ENCODE results near the gene TPCN1. TPM values are rescaled to one million over a fixed set of nuclear protein-coding genes. Genes with fewer than 3 reads are reported as not detected.
A peak's percentile ranks its signal among the peaks of the same experiment; 100 is the strongest.
"Not testable (repeated sequence)": the region's sequence is repeated elsewhere in the genome, so short reads cannot be mapped to it uniquely, and the experiment has no call there.

Gene TPCN1
- total and polyA plus RNA-seq, 2 donors = 19.3 to 39.3 TPM

DNA sequence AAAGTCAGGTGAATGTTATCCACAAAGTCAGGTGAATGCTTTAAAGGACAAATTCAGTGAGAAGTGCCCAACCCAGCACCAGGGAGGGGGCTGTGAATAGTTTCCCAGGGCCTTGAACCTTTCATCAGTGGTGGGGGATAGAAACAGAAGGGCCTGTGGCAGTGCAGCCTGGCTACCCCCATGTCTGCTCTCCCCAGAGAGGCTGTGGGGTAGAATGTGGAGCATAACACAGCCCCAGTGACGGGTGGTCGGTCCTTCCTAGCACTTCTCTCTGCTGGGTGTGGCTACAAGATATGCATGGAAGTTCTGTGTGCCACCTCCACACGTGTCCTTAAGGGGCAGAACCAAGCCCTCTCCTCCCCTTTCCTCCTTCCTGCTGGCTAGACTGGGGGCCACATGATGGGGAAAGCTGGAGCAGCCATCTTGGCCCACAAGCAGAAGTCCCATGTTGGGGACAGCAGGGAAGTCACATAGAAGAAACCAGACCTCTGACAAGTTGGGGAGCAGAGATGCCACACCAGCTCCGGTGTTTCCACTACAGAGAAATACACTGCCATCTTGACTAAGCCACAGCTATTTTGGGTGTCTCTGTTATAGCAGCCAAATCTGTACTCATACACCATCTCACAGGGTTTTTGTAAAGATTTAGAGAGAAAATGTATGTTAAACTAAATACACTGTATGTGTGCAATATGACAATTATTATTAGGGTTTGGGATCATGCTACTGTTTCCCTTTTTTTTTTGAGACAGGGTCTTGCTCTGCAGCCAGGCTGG is 18.8 kb upstream of the TPCN1 start:
- WGBS = 84% methylated on average over 4 of the region's 4 CpGs
- no peaks in the 10 kb centered on the region for H3K36me3 ChIP-seq (ENCODE audit: insufficient read depth)
- no peak for DNase-seq (ENCODE audit: extremely low spot score)
- H3K4me1 ChIP-seq (ENCODE audit: insufficient read depth) = no peaks in the 10 kb centered on the region
- H3K27ac ChIP-seq (ENCODE audit: low read depth) = no peak overlapping the region
- no peak overlapping the region for H3K4me3 ChIP-seq (ENCODE audit: low read depth, low read length)

DNA sequence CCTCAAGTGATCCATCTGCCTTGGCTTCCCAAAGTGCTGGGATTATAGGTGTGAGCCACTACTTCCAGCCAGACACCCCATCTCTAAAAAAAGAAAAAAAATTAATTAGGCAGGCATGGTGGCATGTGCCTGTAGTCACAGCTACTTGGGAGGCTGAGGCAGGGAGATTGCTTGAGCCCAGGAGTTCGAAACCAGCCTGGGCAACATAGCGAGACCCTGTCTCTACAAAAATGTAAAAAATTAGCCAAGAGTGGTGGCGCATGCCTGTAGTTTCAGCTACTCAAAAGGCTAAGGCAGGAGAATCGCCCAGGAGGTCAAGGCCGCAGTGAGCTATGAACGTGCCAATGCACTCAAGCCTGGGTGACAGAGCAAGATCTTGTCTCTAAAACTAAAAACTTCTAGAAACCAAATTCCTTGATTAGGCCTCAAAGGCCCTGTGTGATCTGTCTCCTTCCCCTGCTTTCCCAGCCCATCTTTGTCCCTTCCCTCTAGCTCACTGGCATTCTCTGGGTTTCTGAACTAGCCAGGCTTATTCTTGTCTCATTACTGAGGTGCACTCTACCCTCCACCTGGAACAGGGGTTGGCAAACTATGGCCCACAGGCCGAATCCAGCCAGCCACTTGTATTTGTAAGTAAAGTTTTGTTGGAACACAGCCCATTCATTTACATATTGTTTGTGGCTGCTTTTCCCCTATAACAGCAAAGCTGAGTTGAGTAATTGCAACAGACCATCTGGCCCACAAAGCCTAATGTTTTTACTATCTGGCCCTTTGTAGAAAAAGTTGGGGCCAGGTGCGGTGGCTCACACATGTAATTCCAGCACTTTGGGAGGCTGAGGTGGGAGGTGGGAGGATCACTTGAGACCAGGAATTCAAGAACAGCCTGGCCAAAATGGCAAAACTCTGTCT is 17.2 kb upstream of the TPCN1 start:
- H3K4me1 ChIP-seq (ENCODE audit: insufficient read depth) = no peaks in the 10 kb centered on the region
- no peaks in the 10 kb centered on the region for H3K36me3 ChIP-seq (ENCODE audit: insufficient read depth)
- no peak overlapping the region for H3K4me3 ChIP-seq (ENCODE audit: low read depth, low read length)
- no peak overlapping the region for H3K27ac ChIP-seq (ENCODE audit: low read depth)
- DNase-seq (ENCODE audit: extremely low spot score) = no peak
- WGBS = 93% methylated on average over 8 of the region's 8 CpGs

DNA sequence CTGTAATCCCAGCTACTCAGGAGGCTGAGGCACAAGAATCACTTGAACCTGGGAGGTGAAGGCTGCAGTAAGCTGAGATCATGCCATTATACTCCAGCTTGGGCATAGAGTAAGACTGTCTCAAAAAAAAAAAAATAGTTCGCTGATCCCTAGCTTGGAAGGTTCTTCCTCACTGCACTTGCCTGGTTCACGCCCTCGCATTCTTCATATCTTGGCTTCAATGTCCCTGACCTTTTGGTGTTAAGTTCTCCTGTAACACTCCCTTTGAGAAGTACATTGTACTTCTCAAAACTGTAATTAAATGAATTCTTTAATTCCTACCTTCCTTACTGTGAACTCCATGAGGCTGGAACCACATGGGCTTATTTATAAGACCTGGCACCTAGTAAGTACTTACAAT is 16.5 kb upstream of the TPCN1 start:
- no peak for DNase-seq (ENCODE audit: extremely low spot score)
- Histone ChIP-seq H3K36me3 (ENCODE audit: insufficient read depth) (no peaks in the 10 kb centered on the region), H3K27ac (ENCODE audit: low read depth) (no peak overlapping the region), H3K4me1 (ENCODE audit: insufficient read depth) (no peaks in the 10 kb centered on the region), H3K4me3 (ENCODE audit: low read depth, low read length) (no peak overlapping the region)
- whole genome bisulfite sequencing = 93% methylated on average over 3 of the region's 3 CpGs

DNA sequence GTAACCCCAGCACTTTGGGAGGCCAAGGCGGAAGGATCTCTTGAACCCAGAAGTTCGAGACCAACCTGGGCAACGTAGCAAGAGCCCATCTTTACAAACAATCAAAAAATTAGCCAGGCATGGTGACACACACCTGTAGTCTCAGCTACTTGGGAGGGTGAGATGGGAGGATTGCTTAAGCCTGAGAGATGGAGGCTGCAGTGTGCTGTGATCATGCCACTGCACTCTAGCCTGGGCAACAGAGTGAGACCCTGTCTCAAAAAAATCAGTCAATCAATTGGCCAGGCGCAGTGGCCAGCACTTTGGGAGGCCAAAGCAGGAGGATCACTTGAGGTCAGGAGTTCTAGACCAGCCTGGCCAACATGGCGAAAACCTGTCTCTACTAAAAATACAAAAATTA is 14.5 kb upstream of the TPCN1 start:
- not testable (repeated sequence) for H3K27ac ChIP-seq (ENCODE audit: low read depth); H3K4me3 ChIP-seq (ENCODE audit: low read depth, low read length); DNase-seq (ENCODE audit: extremely low spot score); H3K36me3 ChIP-seq (ENCODE audit: insufficient read depth); H3K4me1 ChIP-seq (ENCODE audit: insufficient read depth)
- WGBS = 99% methylated on average over 5 of the region's 5 CpGs

DNA sequence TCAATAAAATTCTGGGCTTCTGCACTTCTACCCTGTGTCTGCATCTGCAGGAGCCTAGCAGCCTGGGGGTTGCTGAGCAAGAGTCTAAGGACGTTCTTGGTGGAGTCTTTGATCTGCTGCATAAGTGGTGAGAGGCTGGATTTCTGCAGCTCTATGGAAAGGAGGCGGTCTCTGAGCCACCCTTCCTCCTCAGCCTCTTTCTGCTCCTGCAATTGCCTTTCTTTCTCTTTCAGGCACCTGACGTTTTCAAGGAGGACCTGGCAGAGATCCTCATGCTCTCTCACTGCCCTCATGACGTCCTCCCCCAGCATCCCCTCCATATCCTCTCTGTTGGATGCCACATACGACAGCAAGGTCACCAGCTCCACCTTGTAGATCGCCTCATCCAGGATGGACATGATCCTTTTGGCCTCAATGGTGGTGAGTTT is 13.6 kb upstream of the TPCN1 start:
- no peaks in the 10 kb centered on the region for H3K4me1 ChIP-seq (ENCODE audit: insufficient read depth)
- no peak for DNase-seq (ENCODE audit: extremely low spot score)
- H3K4me3 ChIP-seq (ENCODE audit: low read depth, low read length) = no peak overlapping the region
- H3K36me3 ChIP-seq (ENCODE audit: insufficient read depth) = no peaks in the 10 kb centered on the region
- WGBS = 73% methylated on average over 6 of the region's 6 CpGs
- H3K27ac ChIP-seq (ENCODE audit: low read depth) = no peak overlapping the region

DNA sequence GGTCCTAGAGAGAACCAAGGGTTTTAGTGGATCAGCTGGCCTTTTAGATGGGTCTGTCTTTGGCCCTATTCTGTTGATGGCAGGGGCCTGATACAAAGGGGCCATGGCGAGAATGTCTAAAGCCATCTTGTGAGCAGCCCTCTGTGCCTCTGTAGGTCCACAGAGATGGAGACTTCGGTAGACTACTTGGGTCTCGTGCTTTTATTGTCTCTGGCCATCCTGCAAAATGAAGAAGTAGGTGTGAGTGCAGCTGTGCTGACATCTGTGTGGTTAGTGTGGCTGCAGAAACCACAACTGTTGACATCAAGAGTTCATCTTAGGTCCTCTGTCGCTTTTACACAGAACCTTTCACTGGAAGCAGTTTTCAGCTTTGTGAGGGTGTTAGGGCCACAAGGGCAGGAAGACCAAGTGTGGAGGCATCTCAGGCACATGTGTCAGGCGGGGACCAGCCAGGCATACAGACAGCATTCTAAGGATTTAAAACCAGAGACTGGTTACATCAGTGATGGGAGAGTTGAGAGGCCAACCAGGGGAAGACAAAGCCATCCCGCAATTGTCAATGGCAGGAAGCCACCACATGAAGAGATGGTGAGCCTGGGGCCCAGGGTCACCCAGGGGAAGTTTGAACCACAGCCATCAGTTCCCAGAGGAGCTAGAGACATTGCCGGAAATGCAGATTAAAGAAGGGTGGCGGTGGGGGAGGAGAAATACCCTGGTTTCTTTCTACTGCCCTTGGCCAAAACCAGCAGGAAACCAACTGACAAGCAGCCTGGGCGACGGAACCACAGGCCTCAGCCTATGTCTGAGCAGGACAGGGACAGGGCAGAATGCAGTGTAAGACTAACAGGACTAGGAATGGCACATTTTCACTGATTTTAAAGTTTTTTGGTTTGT is 13.0 kb upstream of the TPCN1 start:
- no peaks in the 10 kb centered on the region for H3K4me1 ChIP-seq (ENCODE audit: insufficient read depth)
- no peak overlapping the region for H3K27ac ChIP-seq (ENCODE audit: low read depth)
- no peak overlapping the region for H3K4me3 ChIP-seq (ENCODE audit: low read depth, low read length)
- no peak for DNase-seq (ENCODE audit: extremely low spot score)
- WGBS = 73% methylated on average over 10 of the region's 10 CpGs
- no peaks in the 10 kb centered on the region for H3K36me3 ChIP-seq (ENCODE audit: insufficient read depth)

DNA sequence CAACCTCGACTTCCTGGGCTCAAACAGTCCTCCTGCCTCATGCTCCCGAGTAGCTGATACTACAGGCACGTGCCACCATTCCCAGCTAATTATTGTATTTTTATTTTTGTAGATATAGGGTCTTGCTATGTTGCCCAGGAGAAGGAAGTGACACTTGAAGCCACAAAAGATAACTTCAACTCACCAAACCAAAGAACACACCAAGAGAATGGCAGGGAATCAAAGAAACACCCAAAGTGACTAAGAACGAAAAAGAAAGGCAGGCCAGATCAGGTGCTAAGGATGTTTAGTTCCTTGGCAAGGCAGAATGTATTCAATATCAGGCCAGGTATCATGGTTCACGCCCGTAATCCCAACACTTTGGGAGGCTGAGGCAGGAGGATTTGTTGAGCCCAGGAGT is 10.1 kb upstream of the TPCN1 start:
- H3K4me3 ChIP-seq (ENCODE audit: low read depth, low read length) = no peak overlapping the region
- H3K27ac ChIP-seq (ENCODE audit: low read depth) = no peak overlapping the region
- no peak for DNase-seq (ENCODE audit: extremely low spot score)
- no peaks in the 10 kb centered on the region for H3K36me3 ChIP-seq (ENCODE audit: insufficient read depth)
- H3K4me1 ChIP-seq (ENCODE audit: insufficient read depth) = no peaks in the 10 kb centered on the region
- WGBS = 83% methylated on average over 6 of the region's 6 CpGs

DNA sequence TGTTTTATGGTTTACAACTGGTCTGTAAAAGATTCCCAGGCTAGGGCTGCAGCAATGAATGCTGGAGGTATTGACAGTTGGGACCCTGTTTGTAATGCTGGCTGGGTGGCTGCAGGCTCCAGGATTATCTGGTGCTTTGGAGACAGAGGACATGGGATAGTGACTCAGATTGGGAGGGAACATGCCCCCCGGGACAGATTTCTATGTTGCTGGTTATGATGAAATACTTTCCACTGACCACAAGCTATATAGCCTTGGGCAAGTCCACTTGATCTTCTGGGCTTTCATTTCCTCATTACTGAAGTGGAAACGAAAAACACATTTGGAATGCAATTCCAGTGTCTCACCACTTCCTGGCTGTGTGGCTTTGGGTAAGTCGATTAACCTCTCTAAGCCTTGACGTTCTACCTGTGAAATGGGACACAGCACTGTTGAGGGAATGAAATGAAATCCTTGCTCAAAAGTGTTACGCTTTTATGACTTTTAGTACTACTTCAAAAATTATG is 6.3 kb upstream of the TPCN1 start:
- WGBS = 65% methylated on average over 5 of the region's 5 CpGs
- DNase-seq (ENCODE audit: extremely low spot score) = no peak
- Histone ChIP-seq H3K4me3 (ENCODE audit: low read depth, low read length) (no peak overlapping the region), H3K4me1 (ENCODE audit: insufficient read depth) (no peaks in the 10 kb centered on the region), H3K36me3 (ENCODE audit: insufficient read depth) (no peaks in the 10 kb centered on the region), H3K27ac (ENCODE audit: low read depth) (no peak overlapping the region)

DNA sequence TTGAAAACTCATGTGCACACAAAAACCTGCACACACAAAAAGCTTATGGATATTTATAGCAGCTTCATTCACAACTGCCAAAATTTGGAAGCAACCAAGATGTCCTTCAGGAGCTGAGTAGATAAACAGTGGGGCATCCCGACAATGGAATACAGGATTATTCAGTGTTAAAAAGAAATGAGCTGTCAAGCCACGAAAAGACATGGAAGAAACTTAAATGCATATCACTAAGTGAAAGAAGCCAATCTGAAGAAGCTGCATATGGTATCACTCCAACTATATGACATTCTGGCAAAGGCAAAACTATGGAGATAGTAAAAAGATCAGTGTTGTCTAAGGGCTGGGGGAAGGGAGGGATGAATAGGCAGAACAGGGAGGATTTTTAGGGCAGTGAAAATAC is 5.2 kb upstream of the TPCN1 start:
- no peaks in the 10 kb centered on the region for H3K4me1 ChIP-seq (ENCODE audit: insufficient read depth)
- no peak overlapping the region for H3K4me3 ChIP-seq (ENCODE audit: low read depth, low read length)
- H3K36me3 ChIP-seq (ENCODE audit: insufficient read depth) = no peaks in the 10 kb centered on the region
- WGBS = 49% methylated on average over 2 of the region's 2 CpGs
- no peak for DNase-seq (ENCODE audit: extremely low spot score)
- no peak overlapping the region for H3K27ac ChIP-seq (ENCODE audit: low read depth)

DNA sequence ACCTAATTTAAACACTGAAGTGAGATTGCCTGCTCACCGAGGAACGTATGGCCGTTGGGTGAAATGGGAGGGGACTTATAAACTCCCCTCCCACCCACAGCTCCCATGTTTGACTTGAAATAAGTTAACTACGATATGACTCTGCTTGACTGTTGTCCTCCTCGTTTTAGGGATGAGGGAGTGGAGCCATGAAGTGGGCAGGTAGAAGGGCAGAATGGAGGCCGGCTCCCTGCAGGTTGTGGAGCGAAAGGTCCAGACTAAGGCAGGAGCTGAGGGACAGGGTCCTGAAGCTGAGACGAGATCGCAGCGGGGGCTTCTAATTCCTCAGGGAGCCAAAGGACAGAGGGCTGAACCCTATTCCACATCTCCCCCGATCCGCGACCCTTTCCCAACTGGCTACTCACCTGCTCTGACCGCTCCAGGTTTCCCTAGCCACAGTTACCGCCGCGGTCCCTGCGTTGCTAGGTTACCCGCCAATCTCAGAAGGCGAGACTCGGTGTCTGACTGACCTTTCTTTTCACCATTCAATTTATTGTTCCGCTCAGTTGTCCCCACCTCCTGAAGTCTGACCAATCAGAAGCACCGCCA is 577 bp upstream of the TPCN1 start:
- Histone ChIP-seq H3K36me3 (ENCODE audit: insufficient read depth) (no peaks in the 10 kb centered on the region), H3K4me3 (ENCODE audit: low read depth, low read length) (peak overlapping the region; percentile 27), H3K27ac (ENCODE audit: low read depth) (no peak overlapping the region), H3K4me1 (ENCODE audit: insufficient read depth) (no peaks in the 10 kb centered on the region)
- under 1% methylated on average over 23 of the region's 23 CpGs for WGBS
- no peak for DNase-seq (ENCODE audit: extremely low spot score)

DNA sequence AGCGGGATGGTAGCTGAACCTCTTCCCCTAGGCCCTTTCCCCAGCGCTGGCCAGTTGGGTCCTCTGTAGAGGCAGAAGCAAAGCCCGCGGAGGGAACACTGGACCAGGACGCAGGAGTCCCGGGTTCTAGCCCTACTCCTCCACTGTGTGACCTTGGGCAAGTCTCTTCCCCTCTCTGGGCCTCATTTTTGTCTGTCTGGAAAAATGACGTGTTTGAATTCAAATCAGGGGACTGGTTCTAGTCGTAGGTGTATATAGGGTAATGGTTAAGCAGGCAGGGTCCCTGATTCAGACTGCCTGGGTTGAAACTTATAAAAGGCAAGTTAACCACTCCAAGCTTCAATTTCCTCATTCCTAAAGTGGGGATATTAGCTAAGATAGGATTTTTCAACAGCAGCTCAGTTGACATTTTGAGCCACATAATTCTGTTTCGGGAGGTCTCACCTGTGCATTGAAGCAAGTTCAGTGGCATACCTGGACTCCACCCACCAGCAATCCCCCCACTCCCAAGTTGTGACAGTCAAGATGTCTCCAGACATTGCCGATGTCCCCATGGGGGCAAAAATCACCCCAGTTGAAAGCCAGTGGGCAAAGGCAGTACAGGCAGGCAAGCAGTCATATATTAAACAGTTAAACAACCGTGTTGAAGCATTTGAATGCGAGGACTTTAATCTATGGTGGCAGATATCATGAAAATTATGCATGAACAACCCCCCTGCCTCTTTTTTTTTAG is 899 bp downstream of the TPCN1 start:
- WGBS = 15% methylated on average over 12 of the region's 12 CpGs
- Histone ChIP-seq H3K27ac (ENCODE audit: low read depth) (peak overlapping the region; percentile 97), H3K4me3 (ENCODE audit: low read depth, low read length) (peak overlapping the region; percentile 89), H3K4me1 (ENCODE audit: insufficient read depth) (no peaks in the 10 kb centered on the region), H3K36me3 (ENCODE audit: insufficient read depth) (peaks cover 4% of the 10 kb centered on the region)
- no peak for DNase-seq (ENCODE audit: extremely low spot score)

DNA sequence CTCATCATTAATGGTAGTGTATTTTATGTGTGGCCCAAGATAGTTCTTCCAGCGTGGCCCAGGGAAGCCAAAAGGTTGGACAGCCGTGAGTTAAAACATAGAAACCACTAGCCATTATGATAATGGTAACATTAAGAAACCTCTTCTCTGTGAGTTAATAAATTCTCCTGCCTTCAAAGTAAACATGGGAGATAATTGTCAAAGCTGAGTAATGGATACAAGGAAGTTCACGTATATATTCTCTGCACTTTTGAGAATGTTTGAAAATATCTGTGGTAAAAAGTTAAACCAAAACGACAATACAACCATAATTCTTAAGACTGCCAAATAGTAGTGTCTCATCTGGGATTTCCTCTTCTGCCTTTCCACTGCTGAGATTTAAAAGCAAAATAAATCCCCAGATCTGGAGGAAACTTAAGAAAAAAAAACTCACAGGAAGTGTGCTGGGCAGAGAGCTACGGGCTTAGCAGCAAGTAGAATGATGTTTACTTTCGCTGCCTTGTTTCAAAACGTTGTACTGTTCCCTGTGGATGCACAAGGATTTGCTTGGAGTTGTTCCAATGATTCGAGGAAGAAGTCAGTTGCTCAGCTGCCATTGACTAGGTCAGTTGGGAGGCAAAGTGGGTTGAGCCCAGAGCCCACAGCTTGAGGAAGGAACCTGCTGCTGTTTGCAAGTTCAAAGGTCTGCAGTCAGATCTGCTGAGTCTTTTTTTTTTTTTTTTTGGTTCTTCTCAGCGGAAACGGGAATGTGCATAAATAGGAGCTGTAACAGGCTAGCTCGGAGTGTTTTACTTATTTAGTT is 1.7 kb downstream of the TPCN1 start:
- no peaks in the 10 kb centered on the region for H3K4me1 ChIP-seq (ENCODE audit: insufficient read depth)

More for the DNA sequence above, 1.7 kb downstream of the TPCN1 start:
- DNase-seq (ENCODE audit: extremely low spot score) = peak; percentile 66
- H3K36me3 ChIP-seq (ENCODE audit: insufficient read depth) = peaks cover 5% of the 10 kb centered on the region
- WGBS = 4% methylated on average over 11 of the region's 11 CpGs
- peak overlapping the region; percentile 97 for H3K27ac ChIP-seq (ENCODE audit: low read depth)
- H3K4me3 ChIP-seq (ENCODE audit: low read depth, low read length) = peak overlapping the region; percentile 89
